ENCODE data around the gene AMDHD2. TPM values are rescaled to one million over a fixed set of nuclear protein-coding genes. Genes with fewer than 3 reads are reported as not detected.

The AMDHD2 gene
- total RNA-seq, 3 donors from 2014 or later, result 27.9 to 57.0 (median 28.2) TPM

DNA sequence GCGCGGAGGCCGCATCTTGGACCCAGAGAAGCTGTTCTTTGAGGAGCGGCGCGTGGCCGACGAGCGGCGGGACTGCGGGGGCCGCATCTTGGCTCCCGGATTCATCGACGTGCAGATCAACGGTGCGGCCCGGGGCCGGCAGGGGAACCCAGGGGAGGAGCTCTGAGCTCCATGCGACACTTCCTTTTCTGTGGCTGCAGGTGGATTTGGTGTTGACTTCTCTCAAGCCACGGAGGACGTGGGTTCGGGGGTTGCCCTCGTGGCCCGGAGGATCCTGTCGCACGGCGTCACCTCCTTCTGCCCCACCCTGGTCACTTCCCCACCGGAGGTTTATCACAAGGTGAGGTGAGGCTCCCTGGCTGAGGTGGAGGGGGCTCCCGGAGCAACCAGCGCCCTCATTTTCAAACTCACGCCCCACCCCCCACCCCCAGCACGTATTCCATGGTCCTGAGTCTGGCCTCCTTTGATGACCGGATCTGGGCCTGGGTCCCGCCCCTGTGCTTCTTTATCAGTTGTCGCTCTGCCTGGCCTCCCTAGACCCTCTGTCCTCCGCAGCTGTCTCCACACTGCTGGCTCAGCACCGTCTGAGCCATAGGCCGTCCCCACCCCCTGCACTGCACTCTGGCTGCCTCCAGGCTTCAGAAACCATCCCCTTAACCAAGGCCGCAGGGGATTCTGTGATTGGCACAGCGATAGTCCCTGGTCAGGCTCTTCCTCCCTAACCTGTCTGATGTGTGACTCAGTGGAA is 787 bp downstream of the AMDHD2 start:
- TF ChIP-seq POLR2AphosphoS5 (IDR thresholded peaks at IDR 0.05) (no peak), POLR2A (IDR thresholded peaks at IDR 0.05) (no peak)
- TF ChIP-seq, protein P1, sequence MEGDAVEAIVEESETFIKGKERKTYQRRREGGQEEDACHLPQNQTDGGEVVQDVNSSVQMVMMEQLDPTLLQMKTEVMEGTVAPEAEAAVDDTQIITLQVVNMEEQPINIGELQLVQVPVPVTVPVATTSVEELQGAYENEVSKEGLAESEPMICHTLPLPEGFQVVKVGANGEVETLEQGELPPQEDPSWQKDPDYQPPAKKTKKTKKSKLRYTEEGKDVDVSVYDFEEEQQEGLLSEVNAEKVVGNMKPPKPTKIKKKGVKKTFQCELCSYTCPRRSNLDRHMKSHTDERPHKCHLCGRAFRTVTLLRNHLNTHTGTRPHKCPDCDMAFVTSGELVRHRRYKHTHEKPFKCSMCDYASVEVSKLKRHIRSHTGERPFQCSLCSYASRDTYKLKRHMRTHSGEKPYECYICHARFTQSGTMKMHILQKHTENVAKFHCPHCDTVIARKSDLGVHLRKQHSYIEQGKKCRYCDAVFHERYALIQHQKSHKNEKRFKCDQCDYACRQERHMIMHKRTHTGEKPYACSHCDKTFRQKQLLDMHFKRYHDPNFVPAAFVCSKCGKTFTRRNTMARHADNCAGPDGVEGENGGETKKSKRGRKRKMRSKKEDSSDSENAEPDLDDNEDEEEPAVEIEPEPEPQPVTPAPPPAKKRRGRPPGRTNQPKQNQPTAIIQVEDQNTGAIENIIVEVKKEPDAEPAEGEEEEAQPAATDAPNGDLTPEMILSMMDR (IDR thresholded peaks at IDR 0.05), result no peak
- Histone ChIP-seq H3K9me3 (no peaks in the 10 kb centered on the region), H3K27ac (peak overlapping the region; percentile 98 to 99), H3K36me3 (no peaks in the 10 kb centered on the region), H3K27me3 (no peaks in the 10 kb centered on the region), H3K4me1 (peaks cover 29 to 38% of the 10 kb centered on the region in 2 donors), H3K4me3 (peak overlapping the region; percentile 68 to 81 (median 72))
- no peak for DNase-seq (ENCODE audit: low spot score in 2 of 2)
- intact Hi-C loops (cut with DNase I; ENCODE audit: low total_unique reads), result no loop called here

DNA sequence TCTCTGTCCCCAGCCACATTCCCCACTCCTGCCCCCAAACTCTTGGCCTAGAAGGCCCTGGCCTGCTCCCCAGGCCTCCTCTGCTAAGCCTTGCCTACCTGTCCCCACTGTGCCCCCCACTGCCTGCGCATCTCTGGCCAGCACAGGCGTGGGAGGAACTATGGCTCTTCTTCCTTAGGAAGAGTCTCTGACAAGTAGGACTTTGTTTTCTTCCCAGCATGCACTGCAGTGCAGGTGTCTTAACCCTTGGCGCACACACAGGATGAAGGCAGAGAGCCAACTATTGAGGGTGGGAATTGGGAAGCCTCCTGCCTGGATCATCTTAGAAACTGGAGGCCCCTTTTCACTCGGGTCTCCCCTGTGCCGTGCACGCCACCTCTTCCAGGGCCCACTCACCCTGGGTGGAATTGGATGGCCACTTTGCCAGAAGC is 3.6 kb downstream of the AMDHD2 start:
- H3K27ac ChIP-seq, result no peak overlapping the region
- no peaks in the 10 kb centered on the region for H3K27me3 ChIP-seq
- no peak for DNase-seq (ENCODE audit: low spot score in 2 of 2)
- H3K36me3 ChIP-seq, result no peaks in the 10 kb centered on the region
- intact Hi-C loops (cut with DNase I; ENCODE audit: low total_unique reads), result no loop called here
- H3K4me1 ChIP-seq, result peaks cover 10 to 15% of the 10 kb centered on the region in 2 donors
- TF ChIP-seq, protein P1 (IDR thresholded peaks at IDR 0.05), result no peak
- TF ChIP-seq POLR2AphosphoS5 (IDR thresholded peaks at IDR 0.05), result no peak
- no peak for TF ChIP-seq POLR2A (IDR thresholded peaks at IDR 0.05)
- H3K9me3 ChIP-seq, result no peaks in the 10 kb centered on the region
- no peak overlapping the region for H3K4me3 ChIP-seq

DNA sequence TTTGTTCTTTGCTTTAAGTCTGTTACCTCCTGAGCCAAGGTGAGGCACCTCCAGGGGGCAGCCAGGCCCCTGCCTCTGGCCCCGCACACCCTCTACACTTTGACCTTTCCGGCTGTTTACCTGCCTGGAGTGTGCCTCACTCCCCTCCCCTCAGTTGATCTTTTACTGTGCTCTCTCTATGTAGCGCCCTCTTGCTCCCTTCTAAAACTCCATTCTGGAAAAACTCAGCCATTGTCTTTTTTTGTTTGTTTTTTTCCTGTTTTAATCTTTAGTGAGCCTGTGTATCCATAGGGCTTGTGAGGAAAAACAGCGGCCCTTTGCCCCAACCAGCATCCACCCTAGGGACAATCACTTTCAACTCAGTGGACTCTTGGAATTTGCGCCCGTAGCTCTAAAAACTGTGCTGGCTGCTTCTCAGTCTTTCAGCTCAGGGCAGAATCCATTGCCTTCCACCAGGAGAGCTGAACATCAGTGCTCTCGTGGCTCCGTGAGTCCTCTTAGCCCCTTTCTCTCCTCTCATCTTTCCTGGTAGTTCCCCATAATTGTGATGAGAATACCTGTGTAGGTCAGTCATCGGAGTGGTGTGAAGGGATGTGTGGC is 4.3 kb downstream of the AMDHD2 start:
- H3K27me3 ChIP-seq, result no peaks in the 10 kb centered on the region
- TF ChIP-seq POLR2AphosphoS5 (IDR thresholded peaks at IDR 0.05) (no peak), POLR2A (IDR thresholded peaks at IDR 0.05) (no peak)
- TF ChIP-seq, protein P1 (IDR thresholded peaks at IDR 0.05), result no peak
- no peak for DNase-seq (ENCODE audit: low spot score in 2 of 2)
- H3K27ac ChIP-seq, result no peak overlapping the region
- peaks cover 4 to 9% of the 10 kb centered on the region in 2 donors for H3K4me1 ChIP-seq
- no peak overlapping the region for H3K4me3 ChIP-seq
- no peaks in the 10 kb centered on the region for H3K9me3 ChIP-seq
- intact Hi-C loops (cut with DNase I; ENCODE audit: low total_unique reads), result no loop called here
- no peaks in the 10 kb centered on the region for H3K36me3 ChIP-seq

DNA sequence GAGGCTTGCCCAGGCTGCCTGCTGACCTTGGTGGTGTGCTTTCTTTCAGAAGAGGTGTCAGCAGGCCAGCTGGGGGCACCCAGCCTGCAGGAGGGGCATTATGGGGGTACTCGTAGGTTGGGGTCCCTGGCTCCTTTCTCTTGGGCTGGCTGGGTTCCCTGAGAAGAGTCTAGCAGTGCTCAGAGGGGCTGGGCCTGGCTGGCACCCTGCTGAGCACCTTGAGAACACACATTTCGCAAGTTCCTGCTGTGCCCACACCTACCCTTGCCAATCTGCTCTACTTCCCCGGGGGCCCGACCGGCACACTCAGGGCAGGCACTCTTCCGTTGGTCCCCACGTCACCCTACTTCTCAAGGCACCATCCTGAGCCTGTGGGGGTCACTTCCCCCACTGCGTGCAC is 6.0 kb downstream of the AMDHD2 start:
- H3K4me1 ChIP-seq, result peaks cover 3% of the 10 kb centered on the region in 2 donors
- no peak for DNase-seq (ENCODE audit: low spot score in 2 of 2)
- no peaks in the 10 kb centered on the region for H3K36me3 ChIP-seq
- H3K27me3 ChIP-seq, result no peaks in the 10 kb centered on the region
- no peak overlapping the region for H3K4me3 ChIP-seq
- TF ChIP-seq POLR2A (IDR thresholded peaks at IDR 0.05), result no peak
- TF ChIP-seq POLR2AphosphoS5 (IDR thresholded peaks at IDR 0.05), result no peak
- TF ChIP-seq, protein P1 (IDR thresholded peaks at IDR 0.05), result no peak
- H3K9me3 ChIP-seq, result no peaks in the 10 kb centered on the region
- intact Hi-C loops (cut with DNase I; ENCODE audit: low total_unique reads), result no loop called here
- no peak overlapping the region for H3K27ac ChIP-seq

DNA sequence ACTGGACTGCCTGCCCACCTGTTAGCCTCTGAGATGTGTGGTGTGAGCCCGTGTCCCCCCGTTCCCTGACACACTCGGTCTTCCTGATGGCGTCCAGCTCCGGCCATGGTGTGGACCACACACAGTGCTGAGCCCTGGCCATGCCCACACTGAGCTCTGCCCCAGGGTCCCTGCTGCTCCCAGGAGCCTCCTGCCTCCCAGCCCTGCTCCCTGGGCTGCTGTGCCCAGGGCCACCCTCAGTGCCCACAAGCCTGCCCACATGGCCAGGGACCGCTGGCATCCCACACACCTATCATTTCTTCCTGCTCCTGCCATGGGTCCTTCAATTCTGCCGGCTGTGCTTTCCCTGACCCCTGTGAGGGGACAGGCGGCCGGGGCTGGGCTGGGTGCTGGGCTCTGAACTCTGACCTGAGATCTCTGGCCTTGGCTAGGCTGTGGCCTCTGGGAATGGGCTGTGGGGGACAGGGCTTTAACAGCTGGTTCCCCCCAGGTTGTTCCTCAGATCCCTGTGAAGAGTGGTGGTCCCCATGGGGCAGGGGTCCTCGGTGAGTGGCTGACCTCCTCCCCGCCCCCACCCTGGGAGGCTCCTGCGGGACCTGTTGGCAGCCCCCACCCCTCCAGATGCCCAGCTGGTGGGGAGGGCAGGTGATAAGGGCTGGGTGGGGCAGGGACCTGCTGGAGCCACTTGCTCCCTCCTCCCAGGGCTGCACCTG is 7.1 kb downstream of the AMDHD2 start:
- H3K27me3 ChIP-seq, result no peaks in the 10 kb centered on the region
- no peaks in the 10 kb centered on the region for H3K36me3 ChIP-seq
- no peak overlapping the region for H3K4me3 ChIP-seq
- no peak overlapping the region for H3K27ac ChIP-seq
- H3K9me3 ChIP-seq, result no peaks in the 10 kb centered on the region
- intact Hi-C loops (cut with DNase I; ENCODE audit: low total_unique reads), result no loop called here
- peaks cover 0 to 7% of the 10 kb centered on the region in 2 donors for H3K4me1 ChIP-seq
- no peak for DNase-seq (ENCODE audit: low spot score in 2 of 2)
- no peak for TF ChIP-seq POLR2A (IDR thresholded peaks at IDR 0.05)
- no peak for TF ChIP-seq POLR2AphosphoS5 (IDR thresholded peaks at IDR 0.05)
- TF ChIP-seq, protein P1 (IDR thresholded peaks at IDR 0.05), result no peak

Measured in breast epithelium (tissue), 4 donors.